Measurements from ENCODE around the gene WWP2. TPM values are rescaled to one million over a fixed set of nuclear protein-coding genes. Genes with fewer than 3 reads are reported as not detected.

WWP2 gene
- total RNA-seq (10 to 100 TPM; 41.9 to 43.0 TPM), total RNA-seq (43.2 to 116 (median 73.8) reads per million in 172 experiments)
- 35.5 TPM for polyA plus RNA-seq (2013, experiment 1 of 2)
- polyA plus RNA-seq (2013, experiment 2 of 2): 41.5 TPM

- H3K4me1 Mint-ChIP-seq (ENCODE audit: low read depth): peaks cover 34% of the 10 kb centered on the region
- POLR2A ChIA-PET: interaction anchor here (0.6 to 2.4 kb wide), 15 partner anchors 8 to 761 kb away, joined by 3 to 38 read pairs (median 3); partner anchors contain the start of genes AARS1, COG4, CYB5B and DDX19A
Measured at GRCh38 chr16:69761983-69762813, at the start of gene WWP2. TSS of gene WWP2 (plus strand) at chr16:69762332. CDS start at chr16:69787011, 24,679 bp downstream.

GRCh38 chr16:69712914-69713581 lies 49.1 kb upstream of the WWP2 start:
- CTCF ChIA-PET: no interaction called here
- no peak overlapping the region for H3K27ac Mint-ChIP-seq

More at GRCh38 chr16:69761983-69762813, at the start of gene WWP2:
- H3K36me3 Mint-ChIP-seq (ENCODE audit: low read depth): peaks cover 23% of the 10 kb centered on the region
- CTCF ChIA-PET: interaction anchor here (1.2 to 3.6 kb wide), 2 partner anchors 7 to 9 kb away, joined by 4 to 17 read pairs; partner anchors contain the start of gene NOB1
- ATAC-seq (ENCODE audit: poor library complexity): peak; percentile 72
- Histone ChIP-seq H3K36me3 (ENCODE audit: insufficient read depth, low read length) (no peaks in the 10 kb centered on the region), H3K9me3 (ENCODE audit: control insufficient read depth in 1 of 2, insufficient read depth in 1 of 2, low read length in 2 of 2) (no peaks in the 10 kb centered on the region), H3K4me1 (ENCODE audit: insufficient read depth, low read length) (peaks cover 20% of the 10 kb centered on the region), H3K27me3 (ENCODE audit: control insufficient read depth in 1 of 2, insufficient read depth in 2 of 2, low read length in 2 of 2) (no peaks in the 10 kb centered on the region), H3K27ac (ENCODE audit: low read depth in 1 of 2, low read length in 2 of 2) (peak within 1 kb of the TSS; percentile 89 to 92), H3K4me3 (ENCODE audit: low read length) (peak within 1 kb of the TSS; percentile 98)
- peak within 1 kb of the TSS; percentile 93 for H3K4me3 Mint-ChIP-seq
- DNase-seq: peak; percentile 55 to 93 (median 74)
- H3K27ac Mint-ChIP-seq: peak within 1 kb of the TSS; percentile 98
- TF ChIP-seq CTCF (IDR thresholded peaks at IDR 0.05): no peak
- no peaks in the 10 kb centered on the region for H3K27me3 Mint-ChIP-seq
- H3K9me3 Mint-ChIP-seq: no peaks in the 10 kb centered on the region
- intact Hi-C loops (cut with DNase I, micrococcal nuclease): loop anchor here (2.0 to 5.0 kb wide), 4 partner anchors 195 to 451 kb away; partner anchors contain the start of genes NFAT5 (in 2 of the 2) and VPS4A (in 1 of the 2)

More at GRCh38 chr16:69712914-69713581, 49.1 kb upstream of the WWP2 start:
- H3K9me3 Mint-ChIP-seq: no peaks in the 10 kb centered on the region
- ATAC-seq (ENCODE audit: poor library complexity) (no peak), DNase-seq (no peak)
- Histone ChIP-seq H3K27ac (ENCODE audit: low read depth in 1 of 2, low read length in 2 of 2) (no peak overlapping the region), H3K9me3 (ENCODE audit: control insufficient read depth in 1 of 2, insufficient read depth in 1 of 2, low read length in 2 of 2) (no peaks in the 10 kb centered on the region), H3K4me3 (ENCODE audit: low read length) (no peak overlapping the region), H3K36me3 (ENCODE audit: insufficient read depth, low read length) (no peaks in the 10 kb centered on the region), H3K27me3 (ENCODE audit: control insufficient read depth in 1 of 2, insufficient read depth in 2 of 2, low read length in 2 of 2) (no peaks in the 10 kb centered on the region), H3K4me1 (ENCODE audit: insufficient read depth, low read length) (no peaks in the 10 kb centered on the region)
- H3K4me1 Mint-ChIP-seq (ENCODE audit: low read depth): peaks cover 4% of the 10 kb centered on the region
- H3K27me3 Mint-ChIP-seq: no peaks in the 10 kb centered on the region
- TF ChIP-seq CTCF (IDR thresholded peaks at IDR 0.05): no peak
- no peak overlapping the region for H3K4me3 Mint-ChIP-seq
- POLR2A ChIA-PET: interaction anchor here (0.5 kb wide), 1 partner anchor 392 kb away, joined by 3 read pairs; no protein-coding TSS in a partner anchor
- H3K36me3 Mint-ChIP-seq (ENCODE audit: low read depth): no peaks in the 10 kb centered on the region
- intact Hi-C loops (cut with DNase I, micrococcal nuclease): no loop called here
